GM20000 (cell line): Measurements from ENCODE around the gene EXT2.

Source experiments
- DNase-seq: peaks from one replicate; pipeline ENCODE4 v3.0.0; 2012; ENCODE audit warnings: low spot score
- TF ChIP-seq, protein P1 (sequence below): IDR thresholded peaks from 2 replicates; pipeline ENCODE4 v1.5.1; 2012; ENCODE audit warnings: mild to moderate bottlenecking, control low read depth; ENCODE audit errors: extremely low read depth, missing control alignments

The EXT2 gene

DNA sequence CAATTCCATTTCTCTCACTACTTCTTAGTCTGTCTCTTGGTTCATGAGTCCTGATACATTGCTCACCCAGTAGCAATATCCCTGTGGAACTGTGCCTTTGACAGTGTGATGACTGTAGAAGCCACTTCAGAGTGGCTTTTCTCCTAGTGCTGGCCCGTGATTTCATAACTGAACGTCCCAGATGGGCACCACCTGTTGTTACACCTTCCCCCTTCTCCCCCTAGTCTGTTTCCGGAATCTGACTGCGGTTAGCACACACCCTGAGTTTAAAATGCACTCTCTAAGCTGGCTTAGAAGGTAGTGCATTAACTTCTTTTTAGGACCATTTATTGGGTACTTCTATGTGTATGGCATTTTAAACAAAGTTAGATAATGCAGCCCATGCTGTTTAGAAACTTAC, 131.5 kb downstream of the EXT2 start:
- no peak for DNase-seq
- TF ChIP-seq, protein P1, sequence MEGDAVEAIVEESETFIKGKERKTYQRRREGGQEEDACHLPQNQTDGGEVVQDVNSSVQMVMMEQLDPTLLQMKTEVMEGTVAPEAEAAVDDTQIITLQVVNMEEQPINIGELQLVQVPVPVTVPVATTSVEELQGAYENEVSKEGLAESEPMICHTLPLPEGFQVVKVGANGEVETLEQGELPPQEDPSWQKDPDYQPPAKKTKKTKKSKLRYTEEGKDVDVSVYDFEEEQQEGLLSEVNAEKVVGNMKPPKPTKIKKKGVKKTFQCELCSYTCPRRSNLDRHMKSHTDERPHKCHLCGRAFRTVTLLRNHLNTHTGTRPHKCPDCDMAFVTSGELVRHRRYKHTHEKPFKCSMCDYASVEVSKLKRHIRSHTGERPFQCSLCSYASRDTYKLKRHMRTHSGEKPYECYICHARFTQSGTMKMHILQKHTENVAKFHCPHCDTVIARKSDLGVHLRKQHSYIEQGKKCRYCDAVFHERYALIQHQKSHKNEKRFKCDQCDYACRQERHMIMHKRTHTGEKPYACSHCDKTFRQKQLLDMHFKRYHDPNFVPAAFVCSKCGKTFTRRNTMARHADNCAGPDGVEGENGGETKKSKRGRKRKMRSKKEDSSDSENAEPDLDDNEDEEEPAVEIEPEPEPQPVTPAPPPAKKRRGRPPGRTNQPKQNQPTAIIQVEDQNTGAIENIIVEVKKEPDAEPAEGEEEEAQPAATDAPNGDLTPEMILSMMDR, result no peak

DNA sequence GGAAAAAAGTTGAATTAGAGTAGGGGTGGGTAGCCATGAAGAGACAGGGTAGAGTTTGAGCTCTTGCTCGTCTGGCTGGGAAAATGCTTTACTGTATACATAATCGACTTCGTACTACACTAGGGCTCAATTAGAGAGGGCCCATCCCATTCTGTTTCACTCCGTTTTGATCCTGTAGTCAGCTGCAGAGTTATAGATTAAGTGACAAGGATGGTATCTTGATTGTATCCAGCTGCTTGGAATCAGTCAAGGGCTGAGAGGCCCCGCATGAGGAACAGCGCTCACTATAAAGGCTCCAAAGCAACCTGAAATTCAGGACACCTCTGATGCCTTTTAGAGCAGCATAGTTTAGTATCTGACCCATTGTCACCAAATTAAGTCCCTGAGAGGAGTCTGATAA, 132.9 kb downstream of the EXT2 start:
- TF ChIP-seq, protein P1, result no peak
- no peak for DNase-seq

DNA sequence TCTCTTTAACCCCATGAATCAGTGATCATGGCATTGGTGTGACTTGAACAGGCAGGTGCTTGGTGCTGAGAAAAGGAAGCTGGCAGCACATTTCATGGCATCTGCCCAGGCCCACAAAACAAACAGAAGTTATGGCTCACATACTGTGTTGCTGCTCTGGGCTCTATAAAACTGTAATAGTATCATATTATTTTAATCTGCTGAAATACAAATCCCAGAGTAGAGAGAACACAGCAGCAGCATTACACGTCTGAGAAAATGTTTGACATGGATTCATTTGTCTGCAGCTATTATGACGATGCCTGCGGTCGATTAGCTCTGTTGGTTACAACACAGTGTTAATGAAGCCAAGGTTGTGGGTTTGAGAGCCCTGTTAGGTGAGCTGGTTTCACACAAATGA, 133.6 kb downstream of the EXT2 start:
- TF ChIP-seq, protein P1, result no peak
- no peak for DNase-seq

DNA sequence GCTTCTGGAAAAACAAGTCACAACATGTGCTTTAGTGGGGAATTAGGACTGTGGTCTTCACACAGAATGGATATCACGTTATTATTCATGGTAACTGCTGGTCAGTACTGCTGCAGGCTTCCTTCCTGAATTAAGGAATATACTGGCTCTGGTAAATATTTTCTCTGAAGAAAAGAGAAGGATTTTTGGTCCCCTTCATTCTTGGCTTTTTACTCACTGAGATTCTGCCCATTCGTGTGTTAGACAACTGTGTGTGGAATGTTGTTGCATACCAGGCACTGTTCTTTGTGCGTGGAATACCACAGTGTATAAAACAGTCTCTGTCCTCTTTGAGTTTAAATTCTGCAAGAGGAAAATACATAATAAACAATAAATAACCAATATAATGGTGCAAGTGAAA, 134.1 kb downstream of the EXT2 start:
- TF ChIP-seq, protein P1, result no peak
- no peak for DNase-seq

GRCh38 chr11:44235765-44236201, 140.3 kb downstream of the EXT2 start:
- TF ChIP-seq, protein P1, result no peak

DNA sequence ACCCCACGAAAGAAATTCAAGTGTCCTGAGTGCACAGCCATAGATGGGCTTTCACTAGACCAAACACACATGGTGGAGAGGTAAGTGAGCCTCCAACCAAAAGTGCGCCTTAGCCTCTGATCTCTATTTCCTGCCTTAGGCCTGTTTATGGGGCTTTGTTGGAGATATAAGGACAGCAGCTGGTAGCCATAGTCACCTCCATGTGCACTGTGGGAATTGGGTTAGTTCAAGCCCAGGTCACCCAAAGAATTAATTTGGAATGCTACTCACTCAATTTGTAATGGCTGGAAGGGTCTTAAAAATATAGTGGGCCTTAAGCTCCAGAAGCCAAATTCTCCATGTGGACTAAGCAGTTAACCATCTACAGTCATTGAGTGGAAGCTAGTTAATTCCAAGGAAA, 140.8 kb downstream of the EXT2 start:
- no peak for DNase-seq
- TF ChIP-seq, protein P1, result no peak

More at GRCh38 chr11:44235765-44236201, 140.3 kb downstream of the EXT2 start:
- DNase-seq, result no peak

GRCh38 chr11:44237156-44237555, 141.7 kb downstream of the EXT2 start:
- no peak for DNase-seq
- TF ChIP-seq, protein P1, result no peak
